Measurements from ENCODE around the gene VCAM1.
"Not testable (repeated sequence)": the region's sequence is repeated elsewhere in the genome, so short reads cannot be mapped to it uniquely, and the experiment has no call there.

Gene VCAM1

GRCh38 chr1:100706856-100707255, 12.7 kb upstream of the VCAM1 start:
- Histone ChIP-seq H3K9me3 (ENCODE audit: control insufficient read depth in 2 of 2, low read length in 2 of 2) (no peaks in the 10 kb centered on the region), H3K27me3 (ENCODE audit: control insufficient read depth in 2 of 2, insufficient read depth in 2 of 2, low read length in 2 of 2) (no peaks in the 10 kb centered on the region), H3K9ac (ENCODE audit: low read depth in 1 of 2, low read length in 2 of 2) (no peak overlapping the region), H3K4me1 (ENCODE audit: control insufficient read depth in 2 of 2, insufficient read depth in 2 of 2, low read length in 2 of 2) (no peaks in the 10 kb centered on the region), H3K4me3 (ENCODE audit: low read length in 2 of 2) (no peak overlapping the region), H3K36me3 (ENCODE audit: control insufficient read depth in 2 of 2, insufficient read depth in 2 of 2, low read length in 2 of 2) (no peaks in the 10 kb centered on the region), H3K27ac (ENCODE audit: low read depth in 2 of 2, low read length in 2 of 2) (no peak overlapping the region)

DNA sequence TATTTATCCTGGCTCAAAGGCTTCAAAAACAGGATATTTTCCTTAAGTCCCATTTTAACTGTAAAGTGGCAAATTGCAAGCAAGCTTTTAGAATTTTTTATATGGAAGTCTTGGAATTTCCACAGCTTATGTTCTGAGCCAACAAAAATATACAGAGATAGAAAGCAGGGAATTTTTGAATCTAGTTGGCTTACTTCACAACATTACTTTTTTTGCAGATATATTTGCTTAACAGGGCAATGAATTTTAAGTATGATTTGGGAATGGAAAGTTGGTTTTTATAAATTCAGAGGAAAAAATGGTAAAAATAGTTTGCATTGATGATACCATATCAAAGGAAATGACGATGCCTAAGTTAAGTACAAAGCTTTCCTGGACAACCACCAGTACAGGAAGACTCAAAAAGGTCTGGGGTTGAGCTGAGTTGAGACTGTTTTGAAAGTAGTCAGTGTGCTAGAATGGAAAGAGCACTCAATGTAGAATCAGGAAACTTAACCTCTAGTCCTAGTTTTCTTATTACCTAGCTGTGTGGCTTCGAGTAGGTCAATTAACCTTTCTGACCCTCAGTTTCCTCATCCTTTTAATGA, 11.0 kb upstream of the VCAM1 start:
- H3K27ac ChIP-seq (ENCODE audit: low read depth in 2 of 2, low read length in 2 of 2), result no peak overlapping the region
- H3K9me3 ChIP-seq (ENCODE audit: control insufficient read depth in 2 of 2, low read length in 2 of 2), result no peaks in the 10 kb centered on the region
- no peaks in the 10 kb centered on the region for H3K27me3 ChIP-seq (ENCODE audit: control insufficient read depth in 2 of 2, insufficient read depth in 2 of 2, low read length in 2 of 2)
- H3K4me1 ChIP-seq (ENCODE audit: control insufficient read depth in 2 of 2, insufficient read depth in 2 of 2, low read length in 2 of 2), result no peaks in the 10 kb centered on the region
- no peaks in the 10 kb centered on the region for H3K36me3 ChIP-seq (ENCODE audit: control insufficient read depth in 2 of 2, insufficient read depth in 2 of 2, low read length in 2 of 2)
- H3K9ac ChIP-seq (ENCODE audit: low read depth in 1 of 2, low read length in 2 of 2), result no peak overlapping the region
- no peak overlapping the region for H3K4me3 ChIP-seq (ENCODE audit: low read length in 2 of 2)

DNA sequence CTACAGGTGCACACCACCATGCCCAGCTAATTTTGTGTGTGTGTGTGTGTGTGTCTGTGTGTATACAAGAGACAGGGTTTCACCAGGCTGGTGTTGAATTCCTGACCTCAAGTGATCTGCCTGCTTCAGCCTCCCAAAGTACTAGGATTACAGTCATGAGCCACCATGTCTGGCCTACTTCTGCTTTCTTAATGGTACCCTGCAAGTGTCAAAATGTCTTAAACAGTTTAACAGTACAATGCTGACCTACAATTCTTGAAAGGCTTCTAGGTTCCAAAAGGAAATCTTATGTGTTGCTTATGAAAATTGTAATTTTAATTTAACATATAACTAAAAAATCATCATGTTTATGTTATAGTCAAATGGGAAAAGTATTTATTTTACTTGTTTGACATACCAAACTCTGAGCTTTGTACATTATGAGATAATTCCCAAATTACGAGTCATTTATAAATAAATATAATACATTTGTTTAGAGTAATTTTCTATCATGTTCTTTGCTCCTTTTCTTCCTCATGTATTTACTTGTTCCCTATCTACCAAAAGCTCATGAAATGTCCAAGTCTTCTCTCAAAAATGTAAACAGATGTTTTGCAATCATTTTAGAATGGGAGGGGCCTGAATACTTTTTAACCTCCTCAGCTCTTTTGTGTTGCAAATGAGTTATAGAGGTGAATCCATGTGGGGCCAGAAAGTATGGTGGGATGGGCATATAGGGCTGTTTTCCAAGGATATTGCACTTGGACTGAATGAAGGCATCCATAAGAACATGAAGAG, 8.4 kb upstream of the VCAM1 start:
- no peaks in the 10 kb centered on the region for H3K9me3 ChIP-seq (ENCODE audit: control insufficient read depth in 2 of 2, low read length in 2 of 2)
- H3K27ac ChIP-seq (ENCODE audit: low read depth in 2 of 2, low read length in 2 of 2), result no peak overlapping the region
- no peaks in the 10 kb centered on the region for H3K27me3 ChIP-seq (ENCODE audit: control insufficient read depth in 2 of 2, insufficient read depth in 2 of 2, low read length in 2 of 2)
- no peaks in the 10 kb centered on the region for H3K36me3 ChIP-seq (ENCODE audit: control insufficient read depth in 2 of 2, insufficient read depth in 2 of 2, low read length in 2 of 2)
- H3K9ac ChIP-seq (ENCODE audit: low read depth in 1 of 2, low read length in 2 of 2), result no peak overlapping the region
- H3K4me1 ChIP-seq (ENCODE audit: control insufficient read depth in 2 of 2, insufficient read depth in 2 of 2, low read length in 2 of 2), result no peaks in the 10 kb centered on the region
- no peak overlapping the region for H3K4me3 ChIP-seq (ENCODE audit: low read length in 2 of 2)

GRCh38 chr1:100713027-100713426, 6.5 kb upstream of the VCAM1 start:
- not testable (repeated sequence) for H3K27me3 ChIP-seq (ENCODE audit: control insufficient read depth in 2 of 2, insufficient read depth in 2 of 2, low read length in 2 of 2); H3K9me3 ChIP-seq (ENCODE audit: control insufficient read depth in 2 of 2, low read length in 2 of 2); H3K27ac ChIP-seq (ENCODE audit: low read depth in 2 of 2, low read length in 2 of 2); H3K9ac ChIP-seq (ENCODE audit: low read depth in 1 of 2, low read length in 2 of 2); H3K4me3 ChIP-seq (ENCODE audit: low read length in 2 of 2); H3K4me1 ChIP-seq (ENCODE audit: control insufficient read depth in 2 of 2, insufficient read depth in 2 of 2, low read length in 2 of 2); H3K36me3 ChIP-seq (ENCODE audit: control insufficient read depth in 2 of 2, insufficient read depth in 2 of 2, low read length in 2 of 2)

DNA sequence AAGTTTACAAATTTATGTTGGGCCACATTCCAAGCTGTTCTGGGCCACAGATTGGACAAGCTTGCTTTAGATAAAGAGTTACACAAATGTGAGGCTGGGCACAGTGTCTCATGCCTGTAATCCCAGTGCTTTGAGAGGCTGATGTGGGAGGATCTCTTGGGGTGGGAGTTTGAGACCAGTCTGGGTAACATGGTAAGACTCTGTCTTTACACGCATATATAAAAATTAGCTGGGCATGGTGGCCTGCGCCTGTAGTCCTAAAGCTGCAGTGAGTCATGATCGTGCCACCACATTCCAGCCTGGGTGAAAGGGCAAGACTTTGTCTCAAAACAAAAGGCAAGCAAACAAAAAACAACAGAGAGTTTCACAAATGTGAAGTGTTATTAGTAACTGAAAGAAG, 5.9 kb upstream of the VCAM1 start:
- Histone ChIP-seq H3K4me3 (ENCODE audit: low read length in 2 of 2) (no peak overlapping the region), H3K9ac (ENCODE audit: low read depth in 1 of 2, low read length in 2 of 2) (no peak overlapping the region), H3K4me1 (ENCODE audit: control insufficient read depth in 2 of 2, insufficient read depth in 2 of 2, low read length in 2 of 2) (no peaks in the 10 kb centered on the region), H3K27me3 (ENCODE audit: control insufficient read depth in 2 of 2, insufficient read depth in 2 of 2, low read length in 2 of 2) (no peaks in the 10 kb centered on the region), H3K9me3 (ENCODE audit: control insufficient read depth in 2 of 2, low read length in 2 of 2) (no peaks in the 10 kb centered on the region), H3K27ac (ENCODE audit: low read depth in 2 of 2, low read length in 2 of 2) (no peak overlapping the region), H3K36me3 (ENCODE audit: control insufficient read depth in 2 of 2, insufficient read depth in 2 of 2, low read length in 2 of 2) (no peaks in the 10 kb centered on the region)

- no peaks in the 10 kb centered on the region for H3K36me3 ChIP-seq (ENCODE audit: control insufficient read depth in 2 of 2, insufficient read depth in 2 of 2, low read length in 2 of 2)
- H3K27me3 ChIP-seq (ENCODE audit: control insufficient read depth in 2 of 2, insufficient read depth in 2 of 2, low read length in 2 of 2), result no peaks in the 10 kb centered on the region
- H3K4me3 ChIP-seq (ENCODE audit: low read length in 2 of 2), result no peak overlapping the region
- no peak overlapping the region for H3K27ac ChIP-seq (ENCODE audit: low read depth in 2 of 2, low read length in 2 of 2)
- no peak overlapping the region for H3K9ac ChIP-seq (ENCODE audit: low read depth in 1 of 2, low read length in 2 of 2)
- H3K9me3 ChIP-seq (ENCODE audit: control insufficient read depth in 2 of 2, low read length in 2 of 2), result no peaks in the 10 kb centered on the region
- H3K4me1 ChIP-seq (ENCODE audit: control insufficient read depth in 2 of 2, insufficient read depth in 2 of 2, low read length in 2 of 2), result no peaks in the 10 kb centered on the region
These were observed 4.9 kb upstream of the VCAM1 start for GRCh38 chr1:100714599-100714998.

- no peaks in the 10 kb centered on the region for H3K9me3 ChIP-seq (ENCODE audit: control insufficient read depth in 2 of 2, low read length in 2 of 2)
These were observed 2.3 kb upstream of the VCAM1 start for GRCh38 chr1:100717218-100717617.

DNA sequence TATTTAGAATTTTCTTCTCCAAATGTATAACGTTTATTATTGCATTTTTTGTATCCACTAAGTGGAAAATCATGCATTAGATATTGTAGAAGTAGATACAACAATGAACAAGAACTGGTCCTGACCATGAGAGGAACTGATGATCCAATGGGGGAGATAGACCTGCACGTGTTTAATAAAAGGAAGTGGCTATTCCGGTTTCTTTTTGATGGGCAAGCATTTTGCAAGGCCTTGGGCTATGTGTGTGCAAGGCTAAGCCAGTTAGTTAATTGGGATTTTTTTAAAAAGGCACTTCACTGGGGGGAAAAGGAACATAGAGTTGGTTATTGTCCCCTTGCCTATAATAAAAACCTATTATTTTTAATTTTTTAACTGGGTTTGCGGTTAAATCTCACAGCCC, 961 bp upstream of the VCAM1 start:
- no peak overlapping the region for H3K27ac ChIP-seq (ENCODE audit: low read depth in 2 of 2, low read length in 2 of 2)
- no peaks in the 10 kb centered on the region for H3K9me3 ChIP-seq (ENCODE audit: control insufficient read depth in 2 of 2, low read length in 2 of 2)
- no peak overlapping the region for H3K4me3 ChIP-seq (ENCODE audit: low read length in 2 of 2)
- no peaks in the 10 kb centered on the region for H3K4me1 ChIP-seq (ENCODE audit: control insufficient read depth in 2 of 2, insufficient read depth in 2 of 2, low read length in 2 of 2)
- no peaks in the 10 kb centered on the region for H3K36me3 ChIP-seq (ENCODE audit: control insufficient read depth in 2 of 2, insufficient read depth in 2 of 2, low read length in 2 of 2)
- no peaks in the 10 kb centered on the region for H3K27me3 ChIP-seq (ENCODE audit: control insufficient read depth in 2 of 2, insufficient read depth in 2 of 2, low read length in 2 of 2)
- no peak overlapping the region for H3K9ac ChIP-seq (ENCODE audit: low read depth in 1 of 2, low read length in 2 of 2)

More at GRCh38 chr1:100717218-100717617, 2.3 kb upstream of the VCAM1 start:
- H3K36me3 ChIP-seq (ENCODE audit: control insufficient read depth in 2 of 2, insufficient read depth in 2 of 2, low read length in 2 of 2), result no peaks in the 10 kb centered on the region
- no peak overlapping the region for H3K27ac ChIP-seq (ENCODE audit: low read depth in 2 of 2, low read length in 2 of 2)
- no peak overlapping the region for H3K9ac ChIP-seq (ENCODE audit: low read depth in 1 of 2, low read length in 2 of 2)
- H3K4me3 ChIP-seq (ENCODE audit: low read length in 2 of 2), result no peak overlapping the region
- no peaks in the 10 kb centered on the region for H3K27me3 ChIP-seq (ENCODE audit: control insufficient read depth in 2 of 2, insufficient read depth in 2 of 2, low read length in 2 of 2)
- H3K4me1 ChIP-seq (ENCODE audit: control insufficient read depth in 2 of 2, insufficient read depth in 2 of 2, low read length in 2 of 2), result no peaks in the 10 kb centered on the region

GRCh38 chr1:100720101-100720500, 559 bp downstream of the VCAM1 start:
- H3K9ac ChIP-seq (ENCODE audit: low read depth in 1 of 2, low read length in 2 of 2), result no peak overlapping the region
- peak overlapping the region; percentile 43 to 47 for H3K4me3 ChIP-seq (ENCODE audit: low read length in 2 of 2)
- H3K27me3 ChIP-seq (ENCODE audit: control insufficient read depth in 2 of 2, insufficient read depth in 2 of 2, low read length in 2 of 2), result no peaks in the 10 kb centered on the region
- H3K27ac ChIP-seq (ENCODE audit: low read depth in 2 of 2, low read length in 2 of 2), result no peak overlapping the region
- no peaks in the 10 kb centered on the region for H3K4me1 ChIP-seq (ENCODE audit: control insufficient read depth in 2 of 2, insufficient read depth in 2 of 2, low read length in 2 of 2)
- H3K9me3 ChIP-seq (ENCODE audit: control insufficient read depth in 2 of 2, low read length in 2 of 2), result no peaks in the 10 kb centered on the region
- H3K36me3 ChIP-seq (ENCODE audit: control insufficient read depth in 2 of 2, insufficient read depth in 2 of 2, low read length in 2 of 2), result no peaks in the 10 kb centered on the region

DNA sequence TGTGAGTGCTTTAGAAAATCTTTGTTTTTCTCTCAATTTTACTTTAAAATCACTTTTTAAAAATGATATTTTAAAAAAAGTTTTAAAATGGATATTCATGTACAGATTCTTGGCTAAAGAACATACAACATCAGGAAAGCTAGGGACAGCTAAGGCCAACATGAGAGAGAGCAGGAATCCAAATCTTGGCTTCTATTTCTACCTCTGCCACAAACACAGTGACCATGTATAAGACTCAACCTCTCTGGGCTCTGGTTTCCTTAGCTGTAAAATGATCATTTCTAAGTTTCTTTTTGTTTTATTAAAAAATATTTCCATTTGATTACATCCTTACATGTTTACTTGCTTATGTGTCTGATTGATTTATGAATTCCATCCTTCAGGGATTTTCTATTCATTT, 1.2 kb downstream of the VCAM1 start:
- Histone ChIP-seq H3K27me3 (ENCODE audit: control insufficient read depth in 2 of 2, insufficient read depth in 2 of 2, low read length in 2 of 2) (no peaks in the 10 kb centered on the region), H3K4me3 (ENCODE audit: low read length in 2 of 2) (peak overlapping the region; percentile 43 to 48), H3K9me3 (ENCODE audit: control insufficient read depth in 2 of 2, low read length in 2 of 2) (no peaks in the 10 kb centered on the region), H3K27ac (ENCODE audit: low read depth in 2 of 2, low read length in 2 of 2) (no peak overlapping the region), H3K4me1 (ENCODE audit: control insufficient read depth in 2 of 2, insufficient read depth in 2 of 2, low read length in 2 of 2) (no peaks in the 10 kb centered on the region), H3K36me3 (ENCODE audit: control insufficient read depth in 2 of 2, insufficient read depth in 2 of 2, low read length in 2 of 2) (no peaks in the 10 kb centered on the region), H3K9ac (ENCODE audit: low read depth in 1 of 2, low read length in 2 of 2) (no peak overlapping the region)
